Tibial nerve (tissue), 3 donors: ENCODE data around the gene TRMT1.

ENCODE experiments used
- POLR2A ChIP-seq, 2 donors: fragments of 450-650 bp; IDR thresholded peaks; one replicate each; pipeline ENCODE4 v1.6.1; 2017; ENCODE audit warnings: antibody characterized with exemption in 2 of 2, mild to moderate bottlenecking in 2 of 2, moderate library complexity in 2 of 2
- TF ChIP-seq, protein P1 (sequence below), 5 experiments: fragments of 200-600 bp in 3 of 5; fragments of 450-650 bp in 2 of 5; sonication (generic) in 3 of 5; IDR thresholded peaks; one replicate each; pipeline ENCODE4 v1.5.1; 2016 to 2019; ENCODE audit warnings: antibody characterized with exemption in 5 of 5, mild to moderate bottlenecking in 3 of 5, moderate library complexity in 2 of 5

- TF ChIP-seq, protein P1, sequence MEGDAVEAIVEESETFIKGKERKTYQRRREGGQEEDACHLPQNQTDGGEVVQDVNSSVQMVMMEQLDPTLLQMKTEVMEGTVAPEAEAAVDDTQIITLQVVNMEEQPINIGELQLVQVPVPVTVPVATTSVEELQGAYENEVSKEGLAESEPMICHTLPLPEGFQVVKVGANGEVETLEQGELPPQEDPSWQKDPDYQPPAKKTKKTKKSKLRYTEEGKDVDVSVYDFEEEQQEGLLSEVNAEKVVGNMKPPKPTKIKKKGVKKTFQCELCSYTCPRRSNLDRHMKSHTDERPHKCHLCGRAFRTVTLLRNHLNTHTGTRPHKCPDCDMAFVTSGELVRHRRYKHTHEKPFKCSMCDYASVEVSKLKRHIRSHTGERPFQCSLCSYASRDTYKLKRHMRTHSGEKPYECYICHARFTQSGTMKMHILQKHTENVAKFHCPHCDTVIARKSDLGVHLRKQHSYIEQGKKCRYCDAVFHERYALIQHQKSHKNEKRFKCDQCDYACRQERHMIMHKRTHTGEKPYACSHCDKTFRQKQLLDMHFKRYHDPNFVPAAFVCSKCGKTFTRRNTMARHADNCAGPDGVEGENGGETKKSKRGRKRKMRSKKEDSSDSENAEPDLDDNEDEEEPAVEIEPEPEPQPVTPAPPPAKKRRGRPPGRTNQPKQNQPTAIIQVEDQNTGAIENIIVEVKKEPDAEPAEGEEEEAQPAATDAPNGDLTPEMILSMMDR (IDR thresholded peaks at IDR 0.05): no peak
- no peak for TF ChIP-seq POLR2A (IDR thresholded peaks at IDR 0.05)
These were observed 18.1 kb downstream of the TRMT1 start for GRCh38 chr19:13098277-13099072.
